Measurements from ENCODE around the gene CHRD.

The CHRD gene

GRCh38 chr3:184346480-184347190, 33.2 kb upstream of the CHRD start:
- DNase-seq (ENCODE audit: low read depth) = no peak

- no peak for DNase-seq (ENCODE audit: low read depth)
Measured at GRCh38 chr3:184347321-184348056, 32.4 kb upstream of the CHRD start.

- no peak for DNase-seq (ENCODE audit: low read depth)
Measured at GRCh38 chr3:184348057-184348382, 31.8 kb upstream of the CHRD start.

- DNase-seq (ENCODE audit: low read depth) = no peak
Measured at GRCh38 chr3:184349563-184350470, 30.0 kb upstream of the CHRD start.

GRCh38 chr3:184350618-184351017, 29.2 kb upstream of the CHRD start:
- no peak for DNase-seq (ENCODE audit: low read depth)

GRCh38 chr3:184351511-184352148, 28.2 kb upstream of the CHRD start:
- no peak for DNase-seq (ENCODE audit: low read depth)

- DNase-seq (ENCODE audit: low read depth) = no peak
Measured at GRCh38 chr3:184352149-184352785, 27.6 kb upstream of the CHRD start.

GRCh38 chr3:184352897-184353545, 26.8 kb upstream of the CHRD start:
- no peak for DNase-seq (ENCODE audit: low read depth)

- no peak for DNase-seq (ENCODE audit: low read depth)
Measured at GRCh38 chr3:184353546-184353941, 26.3 kb upstream of the CHRD start.

- no peak for DNase-seq (ENCODE audit: low read depth)
Measured at GRCh38 chr3:184354121-184354728, 25.6 kb upstream of the CHRD start.

- no peak for DNase-seq (ENCODE audit: low read depth)
Measured at GRCh38 chr3:184354754-184355153, 25.1 kb upstream of the CHRD start.

GRCh38 chr3:184355261-184356040, 24.4 kb upstream of the CHRD start:
- no peak for DNase-seq (ENCODE audit: low read depth)

GRCh38 chr3:184357248-184358123, 22.4 kb upstream of the CHRD start:
- DNase-seq (ENCODE audit: low read depth) = no peak

GRCh38 chr3:184358124-184358767, 21.6 kb upstream of the CHRD start:
- DNase-seq (ENCODE audit: low read depth) = no peak

- DNase-seq (ENCODE audit: low read depth) = no peak
Measured at GRCh38 chr3:184358921-184359350, 20.9 kb upstream of the CHRD start.

- no peak for DNase-seq (ENCODE audit: low read depth)
Measured at GRCh38 chr3:184359610-184360009, 20.2 kb upstream of the CHRD start.

GRCh38 chr3:184360070-184360928, 19.6 kb upstream of the CHRD start:
- no peak for DNase-seq (ENCODE audit: low read depth)

Measured in HS-5 (cell line).